ENCODE data around the gene SERTAD3.
A peak's percentile ranks its signal among the peaks of the same experiment; 100 is the strongest.
"Not testable (repeated sequence)": the region's sequence is repeated elsewhere in the genome, so short reads cannot be mapped to it uniquely, and the experiment has no call there.

Gene SERTAD3

DNA sequence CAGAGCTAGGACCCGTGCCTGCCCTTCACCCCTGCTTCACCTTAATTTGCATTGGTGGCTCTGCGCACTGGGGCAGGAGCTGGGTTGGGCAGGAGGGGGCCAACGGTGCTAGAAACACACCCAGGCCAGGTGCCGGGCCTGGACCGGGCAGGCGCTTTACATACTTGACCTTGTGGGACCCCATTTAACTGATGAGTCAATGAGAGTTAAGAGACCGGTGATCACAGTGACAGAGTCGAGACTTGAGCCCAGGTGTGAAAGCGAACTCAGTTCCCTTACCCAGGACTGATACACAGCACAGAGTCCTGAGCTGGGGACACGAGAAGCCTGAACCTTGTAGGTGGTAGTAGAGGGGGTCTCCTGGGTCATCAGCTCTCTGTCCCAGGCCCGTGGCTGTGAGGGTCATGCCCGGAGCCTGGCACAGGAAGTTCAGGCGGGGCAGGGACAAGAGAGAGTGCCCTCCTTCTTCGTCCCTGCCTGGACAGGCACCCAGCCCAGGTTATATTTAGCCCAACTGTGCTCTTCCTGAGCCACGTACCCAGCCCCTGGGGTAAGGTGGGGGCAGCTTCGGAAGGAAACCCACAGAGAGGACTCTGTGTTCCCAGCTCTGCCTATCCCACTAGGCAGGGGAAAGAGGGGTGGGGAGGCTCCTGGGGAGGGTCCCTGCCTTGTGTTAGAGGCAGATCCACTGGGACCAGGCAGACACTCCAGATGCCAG lies 32.9 kb downstream of the SERTAD3 start:
- no peak for DNase-seq (ENCODE audit: low read depth)

DNA sequence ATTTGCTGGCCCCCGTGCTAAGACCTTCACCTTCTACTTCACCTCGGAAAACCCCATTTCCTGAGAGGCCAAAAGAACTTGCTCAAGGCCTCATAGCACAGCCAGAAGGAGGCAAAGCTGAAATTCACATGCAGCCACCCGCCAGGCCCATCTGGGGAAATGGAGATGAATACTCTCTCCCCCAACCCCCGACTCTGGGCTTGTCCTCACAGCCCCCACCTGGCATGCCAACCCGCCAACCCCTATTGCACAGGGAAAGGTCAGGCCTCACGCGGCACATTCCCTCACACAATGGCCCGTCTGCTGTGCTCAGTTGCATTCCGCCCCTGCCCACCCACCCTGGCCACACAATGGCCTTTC lies 34.1 kb downstream of the SERTAD3 start:
- DNase-seq (ENCODE audit: low read depth), result no peak

DNA sequence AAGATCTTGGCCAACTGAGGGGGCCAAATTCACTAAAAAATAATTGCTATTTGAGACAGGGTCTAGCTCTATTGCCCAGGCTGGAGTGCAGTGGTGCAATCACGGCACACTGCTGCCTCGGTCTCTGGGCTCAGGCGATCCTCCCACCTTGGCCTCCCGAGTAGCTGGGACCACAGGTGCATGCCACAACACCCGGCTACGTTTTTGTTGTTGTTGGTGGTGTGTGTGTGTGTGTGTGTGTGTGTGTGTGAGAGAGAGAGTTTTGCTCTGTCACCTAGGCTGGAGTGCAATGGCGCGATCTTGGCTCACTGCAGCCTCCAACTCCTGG lies 35.6 kb downstream of the SERTAD3 start:
- DNase-seq (ENCODE audit: low read depth), result not testable (repeated sequence)

DNA sequence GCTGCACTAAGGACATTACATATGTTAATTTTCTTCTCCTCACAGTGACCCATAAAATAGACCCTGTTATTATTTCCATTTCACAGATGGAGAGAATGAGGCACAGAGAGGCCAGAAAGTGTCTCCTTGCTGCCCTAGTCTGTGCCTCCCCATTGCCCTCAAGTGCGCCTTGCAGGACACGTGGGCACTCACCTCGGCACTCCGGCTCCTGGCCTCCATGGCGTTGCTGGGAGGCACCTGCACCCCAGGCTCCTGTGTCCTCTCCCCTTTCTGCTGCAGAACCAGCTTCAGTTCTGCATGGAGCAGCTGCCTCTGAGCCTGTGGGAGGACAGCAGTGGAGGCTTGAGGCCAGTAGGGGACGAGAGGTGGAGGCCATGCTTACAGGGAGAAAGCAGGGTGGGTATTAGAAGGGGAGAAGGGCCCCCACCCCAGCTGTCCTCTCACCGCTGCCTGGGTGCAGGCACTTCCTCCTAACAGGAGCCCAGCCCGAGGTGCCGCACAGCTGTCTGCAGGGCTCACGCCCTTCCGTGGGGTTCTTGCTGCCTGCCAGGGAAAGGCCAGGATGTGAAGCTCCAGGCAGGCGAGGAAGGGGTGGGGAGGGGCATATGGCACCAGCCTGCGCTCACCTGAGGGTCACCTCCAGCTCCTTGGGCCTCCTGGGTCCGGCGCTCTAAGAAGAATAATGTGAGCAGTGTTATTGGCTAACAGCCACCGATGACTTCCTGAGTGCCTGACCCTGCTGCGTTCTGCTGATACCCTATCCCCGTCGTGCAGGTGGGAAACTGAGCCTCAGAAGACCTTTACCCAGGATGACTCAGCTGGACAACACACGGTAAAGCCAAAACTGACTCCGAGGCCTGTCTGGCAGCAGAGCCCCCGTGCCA lies 36.2 kb downstream of the SERTAD3 start:
- no peak for DNase-seq (ENCODE audit: low read depth)

DNA sequence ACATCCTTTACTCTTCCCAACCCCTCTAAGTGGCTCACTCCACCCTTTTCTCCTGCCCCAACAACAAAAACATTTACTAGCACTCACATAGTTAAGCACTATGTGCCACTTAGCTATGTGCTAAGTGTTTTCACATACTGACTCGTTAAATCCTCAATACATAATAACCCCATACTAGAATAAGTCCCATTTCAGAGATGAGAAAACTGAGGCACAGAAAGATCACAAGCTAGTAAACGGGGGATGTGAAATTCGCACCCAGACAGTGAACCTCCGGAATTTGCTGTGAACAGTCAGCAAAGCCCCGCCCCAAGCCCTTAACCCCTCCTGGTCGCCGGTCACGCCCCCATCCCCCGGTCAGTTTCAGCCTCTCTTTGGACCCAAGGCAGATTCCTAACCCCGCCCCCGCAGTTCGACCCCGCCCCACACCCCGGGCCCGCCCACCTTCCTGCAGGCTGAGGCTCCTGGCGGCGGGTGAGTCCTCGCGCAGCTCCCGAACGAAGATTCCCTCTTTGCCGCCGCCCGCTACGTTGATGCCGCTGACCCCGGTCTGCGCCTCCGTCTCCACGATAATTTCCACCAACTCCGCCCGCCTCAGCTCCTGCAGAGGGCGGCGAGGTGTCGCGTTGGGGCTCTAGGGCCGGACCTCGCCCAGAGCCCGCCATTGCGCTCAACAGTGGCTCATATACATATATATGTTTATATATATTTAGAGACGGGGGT lies 40.7 kb downstream of the SERTAD3 start:
- peak; percentile 69 for DNase-seq (ENCODE audit: low read depth)

DNA sequence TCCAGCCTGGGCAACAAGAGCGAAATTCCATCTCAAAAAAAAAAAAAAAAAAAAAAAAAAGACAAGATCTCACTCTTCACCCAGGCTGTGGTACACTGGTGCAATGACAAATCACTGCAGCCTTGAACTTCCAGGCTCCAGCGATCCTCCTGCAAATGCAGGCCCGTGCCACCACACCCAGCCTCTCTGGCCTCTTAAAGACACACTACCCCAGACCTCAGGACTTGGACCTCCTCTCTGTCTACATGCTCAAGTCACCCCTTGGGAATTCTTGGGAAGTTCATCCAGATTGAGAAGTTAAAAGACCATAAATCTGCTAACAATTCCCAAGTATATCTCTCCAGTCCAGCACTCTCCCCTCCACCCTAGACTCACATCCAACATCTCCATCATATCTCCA lies 43.6 kb downstream of the SERTAD3 start:
- no peak for DNase-seq (ENCODE audit: low read depth)

DNA sequence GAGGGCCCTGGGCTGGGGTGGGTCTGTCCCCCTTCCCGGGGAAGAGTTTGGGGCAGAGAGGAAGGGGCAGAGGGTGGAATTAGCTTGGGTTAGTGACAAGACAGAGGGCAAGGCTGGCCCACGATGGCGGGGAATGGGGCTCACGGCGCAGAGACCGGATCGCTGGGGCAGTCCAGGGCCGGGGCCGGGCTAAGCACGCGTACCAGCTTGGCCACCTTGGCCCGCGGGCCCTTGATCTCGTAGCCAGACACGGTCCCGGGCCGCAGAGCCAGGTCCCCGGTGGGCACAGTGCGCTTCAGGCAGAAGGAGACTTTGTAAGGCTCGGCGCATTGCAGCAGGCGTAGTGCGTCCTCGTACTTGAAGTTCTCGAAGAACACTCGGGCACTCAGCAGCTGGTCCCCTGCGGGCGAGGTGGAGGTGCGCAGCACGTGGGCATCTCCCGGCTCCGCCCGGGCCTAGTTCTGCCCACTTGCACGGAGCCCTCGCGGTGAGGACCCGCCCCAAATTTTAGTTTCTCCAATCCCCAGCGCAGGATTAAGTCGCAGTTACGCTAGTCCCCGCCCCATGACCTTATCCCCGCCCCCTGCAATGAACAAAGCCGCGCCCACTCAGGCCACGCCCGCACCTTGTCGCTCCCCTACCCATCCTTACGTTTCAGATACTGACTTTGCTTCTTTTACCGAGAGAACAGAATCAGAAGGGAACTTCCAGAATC lies 45.6 kb downstream of the SERTAD3 start:
- DNase-seq (ENCODE audit: low read depth), result peak; percentile 30

DNA sequence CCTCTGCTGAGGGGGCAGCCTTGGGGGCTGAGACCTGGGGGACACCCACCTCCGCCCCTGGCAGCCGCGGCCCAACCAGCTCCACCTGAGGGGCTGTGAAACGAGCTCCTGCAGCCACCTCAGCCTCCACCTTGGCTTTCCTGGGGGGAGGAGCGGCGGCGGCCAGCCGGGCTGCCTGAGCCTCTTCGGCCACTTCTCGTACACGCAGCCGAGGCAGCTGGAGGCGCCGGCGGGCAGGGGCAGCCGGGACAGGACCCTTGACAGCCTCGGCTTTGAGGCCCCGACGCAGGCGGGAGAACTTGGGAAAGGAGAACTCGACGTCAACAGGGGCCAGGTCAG lies 46.6 kb downstream of the SERTAD3 start:
- DNase-seq (ENCODE audit: low read depth), result no peak

DNA sequence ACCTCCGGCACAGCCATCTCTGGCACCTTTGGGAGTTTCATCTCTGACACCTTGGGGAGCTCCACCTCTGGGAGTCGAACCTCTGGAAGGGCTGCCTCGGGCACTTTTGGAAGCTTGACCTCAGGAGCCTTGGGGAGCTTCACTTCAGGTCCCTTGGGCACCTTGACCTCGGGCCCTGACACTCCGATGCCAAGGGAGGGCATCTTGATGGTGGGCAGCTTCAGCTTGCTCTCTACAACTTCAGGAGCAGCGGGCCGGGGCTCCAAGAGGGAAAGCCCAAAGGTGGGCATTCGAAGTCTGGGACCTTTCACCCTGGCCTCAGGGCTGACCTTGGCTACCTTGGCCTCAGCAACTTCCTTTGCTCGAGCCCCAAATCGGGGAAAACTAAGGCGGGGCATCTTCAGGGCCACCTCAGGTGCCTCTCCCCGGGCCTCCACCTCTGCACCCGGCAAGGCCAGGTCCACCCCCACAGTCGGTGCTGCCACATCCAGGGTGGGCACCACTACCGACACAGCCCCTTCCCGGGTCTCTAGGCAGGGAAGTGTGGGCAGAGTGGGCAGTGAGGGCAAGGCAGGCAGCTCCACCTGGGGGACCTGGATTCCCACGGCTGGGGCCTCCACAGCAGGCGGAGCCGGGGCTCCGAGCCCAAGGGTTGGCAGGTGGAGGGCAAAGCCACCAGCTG lies 47.1 kb downstream of the SERTAD3 start:
- DNase-seq (ENCODE audit: low read depth), result no peak

DNA sequence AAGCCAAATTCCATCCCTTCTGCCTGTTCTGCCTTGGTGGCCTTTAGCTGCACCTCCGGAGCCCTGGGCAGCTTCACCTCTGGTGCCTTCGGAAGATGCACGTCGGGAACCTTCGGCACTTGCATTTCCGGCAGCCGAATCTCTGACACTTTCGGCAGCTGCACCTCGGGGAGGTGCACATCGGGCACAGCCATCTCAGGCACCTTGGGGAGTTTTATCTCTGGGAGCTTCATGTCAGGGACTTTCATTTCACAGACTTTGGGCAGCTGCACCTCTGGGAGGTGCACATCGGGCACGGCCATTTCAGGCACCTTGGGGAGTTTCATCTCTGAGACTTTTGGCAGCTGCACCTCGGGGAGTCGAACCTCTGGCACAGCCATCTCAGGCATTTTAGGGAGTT lies 48.2 kb downstream of the SERTAD3 start:
- DNase-seq (ENCODE audit: low read depth), result no peak

DNA sequence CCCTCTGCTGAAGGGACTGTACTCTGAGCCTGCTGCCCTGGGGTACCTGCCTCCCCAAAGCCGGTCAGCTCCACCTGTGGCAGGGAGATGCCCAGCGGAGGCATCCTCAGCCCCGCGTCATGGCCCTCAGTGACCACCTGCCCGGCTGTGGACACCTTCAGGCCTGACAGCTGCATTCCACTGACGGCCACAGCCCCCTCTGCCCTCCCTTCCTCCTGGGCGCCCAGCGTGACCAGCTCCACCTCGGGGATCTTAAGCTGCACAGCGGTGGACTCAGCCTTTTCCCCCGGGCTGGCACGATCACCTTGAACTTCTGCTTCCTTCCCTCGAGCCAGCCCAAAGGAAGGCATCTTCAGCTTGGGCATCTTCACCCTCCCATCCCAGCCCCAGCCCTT lies 49.3 kb downstream of the SERTAD3 start:
- DNase-seq (ENCODE audit: low read depth), result no peak

DNA sequence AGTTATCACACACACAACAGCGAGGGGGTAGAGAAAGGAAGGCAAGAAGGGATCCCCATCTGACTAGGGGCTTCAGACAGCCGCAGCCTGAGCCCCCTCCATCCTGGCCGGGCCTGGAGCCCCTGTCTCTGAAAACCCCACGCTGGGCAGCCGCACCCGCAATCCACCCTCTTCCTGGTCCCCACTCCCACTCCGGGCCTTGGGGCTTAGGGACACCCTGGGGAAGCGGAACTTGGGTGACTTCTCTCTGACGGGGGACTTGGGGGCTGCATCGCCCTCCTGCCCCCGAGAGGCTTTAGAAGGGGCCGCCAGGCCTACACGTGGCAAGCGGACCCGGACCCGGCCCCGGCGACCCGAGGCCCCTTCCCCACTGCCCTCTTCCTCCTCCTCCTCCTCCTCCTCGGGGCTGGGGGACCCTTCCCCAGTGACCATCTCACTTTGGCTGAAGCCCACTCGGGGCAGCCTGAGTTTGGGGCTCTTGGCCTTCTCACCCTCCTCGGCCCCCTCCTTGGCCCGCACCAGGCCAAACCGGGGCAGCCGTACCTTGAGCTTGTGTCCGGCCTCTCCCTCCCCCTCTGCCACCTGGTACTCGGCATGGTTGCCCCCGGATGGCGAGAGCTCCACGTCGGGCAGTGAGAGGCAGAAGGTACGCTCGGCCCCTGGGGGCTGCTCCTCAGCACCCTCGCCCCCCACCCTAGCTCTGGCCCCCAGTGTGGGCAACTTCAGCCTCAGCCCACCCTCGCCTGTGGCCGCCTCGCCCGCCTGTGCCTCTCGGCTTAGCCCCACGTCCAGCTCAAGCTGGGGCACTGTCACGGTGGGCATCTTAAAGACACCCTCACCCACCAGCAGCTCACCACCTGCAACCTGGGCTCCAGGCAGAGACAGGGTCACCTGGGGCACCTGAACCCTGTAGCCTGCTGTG lies 50.0 kb downstream of the SERTAD3 start:
- DNase-seq (ENCODE audit: low read depth), result no peak

DNA sequence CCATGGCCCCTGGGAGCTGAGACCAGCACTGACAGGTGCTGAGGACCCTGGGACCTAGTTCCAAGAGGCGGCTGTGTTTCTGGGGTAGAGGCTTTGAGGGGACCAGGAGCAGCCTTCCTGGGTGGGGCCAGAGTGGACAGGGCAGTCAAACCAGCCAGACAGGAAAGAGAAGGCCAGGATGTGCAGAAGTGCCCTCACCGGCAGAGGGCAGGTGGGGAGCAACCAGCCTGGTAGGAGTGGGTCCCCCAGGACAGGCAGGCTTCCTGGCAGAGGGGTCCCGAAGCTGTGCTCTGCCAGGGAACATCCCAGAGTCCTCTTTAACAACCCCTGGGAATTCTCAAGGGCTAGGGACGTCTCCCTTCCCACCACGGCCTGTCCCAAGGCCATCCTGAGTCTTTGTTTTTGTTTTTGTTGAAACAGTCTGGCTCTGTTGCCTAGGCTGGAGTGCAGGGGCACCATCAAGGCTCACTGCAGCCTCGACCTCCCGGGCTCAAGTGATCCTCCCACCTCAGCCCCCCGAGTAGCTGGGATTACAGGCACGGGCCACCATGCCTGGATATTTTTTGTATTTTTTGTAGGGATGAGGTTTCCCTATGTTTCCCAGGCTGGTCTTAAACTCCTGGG lies 51.1 kb downstream of the SERTAD3 start:
- no peak for DNase-seq (ENCODE audit: low read depth)

DNA sequence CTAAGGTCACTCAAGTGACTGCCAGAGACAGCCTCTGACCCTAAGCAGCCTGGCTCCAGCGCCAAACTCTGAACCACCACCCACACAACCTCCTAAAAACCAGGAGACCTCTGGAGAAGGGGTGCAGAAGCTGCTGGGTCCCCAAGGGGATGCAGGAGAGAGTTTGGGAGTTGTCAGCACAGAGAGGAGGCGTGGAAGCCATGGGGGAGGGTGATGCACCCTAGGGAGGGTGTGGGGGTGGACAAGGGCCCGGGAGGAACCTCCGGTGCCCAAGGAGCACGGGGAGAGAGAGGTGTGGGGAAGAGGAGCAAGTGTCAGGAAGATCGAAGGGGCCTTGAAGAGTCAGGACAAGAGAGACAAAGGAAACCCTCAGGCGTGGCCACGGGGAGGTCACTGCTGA lies 52.0 kb downstream of the SERTAD3 start:
- no peak for DNase-seq (ENCODE audit: low read depth)
